ENCODE data around the gene TMEM106C. TPM values are rescaled to one million over a fixed set of nuclear protein-coding genes. Genes with fewer than 3 reads are reported as not detected.

Gene TMEM106C
- total and polyA plus RNA-seq, 2 of the 13 experiments (the other 11 are each of a cell fraction or from before 2014, with no cell fraction given): 132 to 192 TPM

DNA sequence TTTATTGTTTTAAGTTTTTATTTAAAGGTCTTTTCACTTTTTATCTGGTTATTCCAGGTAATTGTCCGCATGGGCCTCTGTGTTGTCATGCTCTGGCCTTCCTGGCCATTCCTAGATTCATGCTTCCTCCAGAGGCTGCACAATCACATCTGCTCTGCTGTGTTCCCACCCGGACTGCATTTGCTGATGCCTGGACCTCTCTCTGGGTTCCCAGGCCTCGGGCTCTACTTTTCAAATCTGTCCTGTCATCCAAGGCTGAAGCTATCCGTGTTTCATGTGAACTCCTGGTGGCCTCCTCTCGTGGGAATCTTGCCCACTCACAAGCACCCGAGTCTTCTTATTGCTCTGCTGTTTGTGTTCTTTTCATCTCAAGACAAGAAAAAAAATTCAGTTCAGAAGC, 42.5 kb upstream of the TMEM106C start:
- Histone ChIP-seq H3K9ac (ENCODE audit: insufficient read depth, low read depth, low read length) (no peak overlapping the region), H3K79me2 (ENCODE audit: insufficient read depth, low read length) (no peaks in the 10 kb centered on the region), H3K4me3 (replicated peaks in 1 of 3; ENCODE audit: insufficient read depth in 1 of 3, low read depth in 2 of 3, low read length in 3 of 3) (no peak overlapping the region), H3K4me1 (ENCODE audit: insufficient read depth, low read length) (no peaks in the 10 kb centered on the region), H2AFZ (ENCODE audit: low read length) (no peak overlapping the region), H3K27ac (ENCODE audit: extremely low read length, insufficient read depth, low read length) (no peak overlapping the region), H3K4me2 (ENCODE audit: low read depth, low read length) (no peak overlapping the region), H3K9me3 (ENCODE audit: low read length) (no peaks in the 10 kb centered on the region), H3K27me3 (ENCODE audit: control insufficient read depth in 1 of 2, insufficient read depth in 2 of 2, low read length in 2 of 2) (peaks cover 0 to 3% of the 10 kb centered on the region in 2 experiments; a peak in 2 of 5 replicates), H3K36me3 (replicated peaks in 1 of 2; ENCODE audit: control insufficient read depth in 1 of 2, insufficient read depth in 2 of 2, low read length in 2 of 2) (no peaks in the 10 kb centered on the region), H4K20me1 (ENCODE audit: insufficient read depth, low read length) (no peaks in the 10 kb centered on the region)
- WGBS (ENCODE audit: low lambda C conversion rate): 16% methylated on average over 6 of the region's 6 CpGs
- ATAC-seq (no peak), FAIRE-seq (no peak), DNase-seq (ENCODE audit: low spot score) (no peak)
- ChIA-PET POLR2A (no interaction called here), CTCF (ENCODE audit: low intra/inter-chr PET ratio, low total read pairs) (no interaction called here)
- BruUV-seq (replicated peaks): no TSS peak
- TF ChIP-seq SOX5 (CRISPR knock-in tag; IDR thresholded peaks at IDR 0.05; ENCODE audit: borderline replicate concordance) (no peak), ZNF180 (CRISPR knock-in tag; IDR thresholded peaks at IDR 0.05; ENCODE audit: borderline replicate concordance, low read depth) (no peak), SMARCC2 (IDR thresholded peaks at IDR 0.05) (no peak), ZIK1 (CRISPR knock-in tag; IDR thresholded peaks at IDR 0.05; ENCODE audit: borderline replicate concordance, low read depth) (no peak), ZNF343 (CRISPR knock-in tag; IDR thresholded peaks at IDR 0.05) (no peak), ZNF354B (CRISPR knock-in tag; IDR thresholded peaks at IDR 0.05) (no peak), ZSCAN9 (CRISPR knock-in tag; IDR thresholded peaks at IDR 0.05; ENCODE audit: borderline replicate concordance) (no peak), SIX4 (CRISPR knock-in tag; IDR thresholded peaks at IDR 0.05) (no peak), KLF9 (CRISPR knock-in tag; IDR thresholded peaks at IDR 0.05; ENCODE audit: low read depth) (no peak), ZNF558 (CRISPR knock-in tag; IDR thresholded peaks at IDR 0.05; ENCODE audit: borderline replicate concordance) (no peak), HES4 (CRISPR knock-in tag; IDR thresholded peaks at IDR 0.05; ENCODE audit: borderline replicate concordance) (no peak), HIVEP1 (CRISPR knock-in tag; IDR thresholded peaks at IDR 0.05) (no peak), ZNF577 (CRISPR knock-in tag; IDR thresholded peaks at IDR 0.05; ENCODE audit: borderline replicate concordance, low read depth) (no peak)
- TF ChIP-seq, protein P1, sequence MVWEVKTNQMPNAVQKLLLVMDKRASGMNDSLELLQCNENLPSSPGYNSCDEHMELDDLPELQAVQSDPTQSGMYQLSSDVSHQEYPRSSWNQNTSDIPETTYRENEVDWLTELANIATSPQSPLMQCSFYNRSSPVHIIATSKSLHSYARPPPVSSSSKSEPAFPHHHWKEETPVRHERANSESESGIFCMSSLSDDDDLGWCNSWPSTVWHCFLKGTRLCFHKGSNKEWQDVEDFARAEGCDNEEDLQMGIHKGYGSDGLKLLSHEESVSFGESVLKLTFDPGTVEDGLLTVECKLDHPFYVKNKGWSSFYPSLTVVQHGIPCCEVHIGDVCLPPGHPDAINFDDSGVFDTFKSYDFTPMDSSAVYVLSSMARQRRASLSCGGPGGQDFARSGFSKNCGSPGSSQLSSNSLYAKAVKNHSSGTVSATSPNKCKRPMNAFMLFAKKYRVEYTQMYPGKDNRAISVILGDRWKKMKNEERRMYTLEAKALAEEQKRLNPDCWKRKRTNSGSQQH (CRISPR knock-in tag; IDR thresholded peaks at IDR 0.05; ENCODE audit: low read depth): no peak
- TF ChIP-seq, protein P2, sequence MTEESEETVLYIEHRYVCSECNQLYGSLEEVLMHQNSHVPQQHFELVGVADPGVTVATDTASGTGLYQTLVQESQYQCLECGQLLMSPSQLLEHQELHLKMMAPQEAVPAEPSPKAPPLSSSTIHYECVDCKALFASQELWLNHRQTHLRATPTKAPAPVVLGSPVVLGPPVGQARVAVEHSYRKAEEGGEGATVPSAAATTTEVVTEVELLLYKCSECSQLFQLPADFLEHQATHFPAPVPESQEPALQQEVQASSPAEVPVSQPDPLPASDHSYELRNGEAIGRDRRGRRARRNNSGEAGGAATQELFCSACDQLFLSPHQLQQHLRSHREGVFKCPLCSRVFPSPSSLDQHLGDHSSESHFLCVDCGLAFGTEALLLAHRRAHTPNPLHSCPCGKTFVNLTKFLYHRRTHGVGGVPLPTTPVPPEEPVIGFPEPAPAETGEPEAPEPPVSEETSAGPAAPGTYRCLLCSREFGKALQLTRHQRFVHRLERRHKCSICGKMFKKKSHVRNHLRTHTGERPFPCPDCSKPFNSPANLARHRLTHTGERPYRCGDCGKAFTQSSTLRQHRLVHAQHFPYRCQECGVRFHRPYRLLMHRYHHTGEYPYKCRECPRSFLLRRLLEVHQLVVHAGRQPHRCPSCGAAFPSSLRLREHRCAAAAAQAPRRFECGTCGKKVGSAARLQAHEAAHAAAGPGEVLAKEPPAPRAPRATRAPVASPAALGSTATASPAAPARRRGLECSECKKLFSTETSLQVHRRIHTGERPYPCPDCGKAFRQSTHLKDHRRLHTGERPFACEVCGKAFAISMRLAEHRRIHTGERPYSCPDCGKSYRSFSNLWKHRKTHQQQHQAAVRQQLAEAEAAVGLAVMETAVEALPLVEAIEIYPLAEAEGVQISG (CRISPR knock-in tag; IDR thresholded peaks at IDR 0.05): no peak
- TF ChIP-seq, protein P3, sequence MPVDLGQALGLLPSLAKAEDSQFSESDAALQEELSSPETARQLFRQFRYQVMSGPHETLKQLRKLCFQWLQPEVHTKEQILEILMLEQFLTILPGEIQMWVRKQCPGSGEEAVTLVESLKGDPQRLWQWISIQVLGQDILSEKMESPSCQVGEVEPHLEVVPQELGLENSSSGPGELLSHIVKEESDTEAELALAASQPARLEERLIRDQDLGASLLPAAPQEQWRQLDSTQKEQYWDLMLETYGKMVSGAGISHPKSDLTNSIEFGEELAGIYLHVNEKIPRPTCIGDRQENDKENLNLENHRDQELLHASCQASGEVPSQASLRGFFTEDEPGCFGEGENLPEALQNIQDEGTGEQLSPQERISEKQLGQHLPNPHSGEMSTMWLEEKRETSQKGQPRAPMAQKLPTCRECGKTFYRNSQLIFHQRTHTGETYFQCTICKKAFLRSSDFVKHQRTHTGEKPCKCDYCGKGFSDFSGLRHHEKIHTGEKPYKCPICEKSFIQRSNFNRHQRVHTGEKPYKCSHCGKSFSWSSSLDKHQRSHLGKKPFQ (CRISPR knock-in tag; IDR thresholded peaks at IDR 0.05; ENCODE audit: insufficient replicate concordance): no peak
- in situ Hi-C loops (cut with HindIII; ENCODE audit: extremely low pct_ligation_motif_present, low pct_unique_long_range_greater_than_20kb) (no loop called here), intact Hi-C loops (cut with micrococcal nuclease; ENCODE audit: unreplicated experiment) (no loop called here)

Measured in HepG2 (cell line).